ENCODE data around the gene BCL2. TPM values are rescaled to one million over a fixed set of nuclear protein-coding genes. Genes with fewer than 3 reads are reported as not detected.
A peak's percentile ranks its signal among the peaks of the same experiment; 100 is the strongest.

Gene BCL2
- total RNA-seq, 8 experiments from 2014 or later: 0.97 to 29.2 (median 5.8) TPM

DNA sequence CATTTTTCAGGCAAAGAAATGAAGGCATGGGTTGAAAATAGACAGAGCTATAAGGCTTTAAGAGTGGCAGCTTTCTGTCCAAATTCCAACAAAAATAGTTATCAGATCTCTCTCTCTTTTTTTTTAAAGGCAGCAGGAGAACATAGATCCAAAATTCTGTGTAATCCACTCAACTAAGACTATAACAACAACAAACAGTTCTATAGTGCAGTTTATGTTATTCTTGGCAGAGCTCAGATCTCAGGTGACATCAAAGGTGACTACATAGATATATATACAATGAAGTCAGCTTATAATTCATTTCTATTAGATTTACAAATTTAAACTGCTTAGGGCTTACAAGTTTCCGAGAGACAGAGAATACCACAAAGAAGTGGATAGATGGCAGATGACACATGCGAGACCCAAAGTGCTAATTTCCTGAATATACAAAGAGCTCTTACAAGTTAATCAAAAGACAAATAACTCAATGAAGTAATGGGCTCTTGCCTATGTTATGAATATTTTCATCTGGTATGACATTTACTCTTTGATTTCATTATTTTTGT is 223.2 kb downstream of the BCL2 start:
- 14 to 100% (median 86%) methylated on average over 1 to 2 of the region's 2 CpGs; no CpG with 5 or more reads in 1 of the 10 experiments for WGBS, 10 experiments
- Histone ChIP-seq H3K4me1 (replicated peaks in 1 of 2) (peaks cover 0 to 24% of the 10 kb centered on the region in 2 donors), H3K27ac (no peak overlapping the region), H3K4me3 (no peak overlapping the region)
- in situ Hi-C loops (cut with MboI; ENCODE audit: low pct_unique_long_range_greater_than_20kb in 2 of 9, low sequenced_read_pairs in 9 of 9, unreplicated experiment in 9 of 9): no loop called here
- ATAC-seq (replicated peaks in 6 of 8): peak in 1 of 8 experiments; percentile 20

DNA sequence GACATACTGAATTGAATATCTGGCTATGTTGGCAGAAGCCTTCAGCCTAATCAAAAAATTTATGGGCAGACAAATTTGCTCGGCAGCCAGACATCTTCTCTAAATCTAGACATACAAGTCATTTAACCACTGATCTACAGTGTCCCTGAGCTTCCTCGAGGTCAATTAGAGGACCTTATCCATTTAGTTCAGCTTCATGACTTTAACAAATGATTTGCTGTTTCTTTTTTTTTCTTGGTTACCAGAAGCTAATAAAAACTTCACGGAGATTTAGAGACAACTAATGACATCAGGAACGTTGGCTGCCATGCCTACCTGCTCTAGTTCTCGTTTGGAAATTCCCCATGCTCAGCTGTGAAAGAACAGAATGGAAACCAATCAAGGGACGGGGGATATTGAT is 223.8 kb downstream of the BCL2 start:
- ATAC-seq (replicated peaks in 6 of 8): peak in 4 of 8 experiments; percentile 27 to 51 (median 34)
- Histone ChIP-seq H3K4me3 (no peak overlapping the region), H3K4me1 (replicated peaks in 1 of 2) (peaks cover 0 to 24% of the 10 kb centered on the region in 2 donors), H3K27ac (no peak overlapping the region)
- WGBS, 10 experiments: 0 to 78% (median 29%) methylated on average over 2 to 6 of the region's 6 CpGs; no CpG with 5 or more reads in 3 of the 10 experiments
- in situ Hi-C loops (cut with MboI; ENCODE audit: low pct_unique_long_range_greater_than_20kb in 2 of 9, low sequenced_read_pairs in 9 of 9, unreplicated experiment in 9 of 9): no loop called here

DNA sequence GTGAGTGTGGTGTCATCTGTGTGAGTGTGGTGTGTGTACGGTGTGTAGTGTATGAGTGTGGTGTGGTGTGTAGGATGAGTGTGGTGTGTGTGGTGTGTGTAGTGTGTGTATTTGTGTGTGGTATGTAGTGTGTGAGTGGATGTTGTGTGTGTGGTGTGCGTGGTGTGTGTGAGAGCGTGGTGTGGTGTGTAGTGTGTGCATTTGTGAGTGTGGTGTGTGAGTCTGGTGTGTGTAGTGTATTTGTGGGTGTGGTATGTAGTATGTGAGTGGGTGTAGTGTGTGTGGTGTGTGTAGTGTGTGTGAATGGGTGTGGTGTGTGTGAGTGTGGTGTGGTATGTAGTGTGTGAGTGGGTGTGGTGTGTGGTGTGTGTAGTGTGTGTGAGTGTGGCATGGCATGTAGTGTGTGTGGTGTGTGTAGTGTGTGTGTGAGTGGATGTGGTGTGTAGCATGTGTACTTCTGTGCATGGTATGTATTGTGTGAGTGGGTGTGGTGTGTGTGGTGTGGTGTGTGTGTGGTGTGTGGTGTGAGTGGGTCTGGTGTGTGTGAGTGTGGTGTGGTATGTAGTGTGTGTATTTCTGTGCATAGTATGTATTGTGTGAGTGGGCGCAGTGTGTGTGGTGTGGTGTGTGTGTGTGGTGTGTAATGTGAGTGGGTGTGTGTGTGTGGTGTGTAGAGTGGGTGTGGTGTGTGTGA is 227.8 kb downstream of the BCL2 start:
- H3K4me1 ChIP-seq (replicated peaks in 1 of 2): peaks cover 0 to 16% of the 10 kb centered on the region in 2 donors
- no peak overlapping the region for H3K27ac ChIP-seq
- ATAC-seq (replicated peaks in 6 of 8): no peak
- 69 to 100% (median 94%) methylated on average over 1 to 3 of the region's 4 CpGs; no CpG with 5 or more reads in 2 of the 10 experiments for WGBS, 10 experiments
- in situ Hi-C loops (cut with MboI; ENCODE audit: low pct_unique_long_range_greater_than_20kb in 2 of 9, low sequenced_read_pairs in 9 of 9, unreplicated experiment in 9 of 9): no loop called here
- H3K4me3 ChIP-seq: no peak overlapping the region

DNA sequence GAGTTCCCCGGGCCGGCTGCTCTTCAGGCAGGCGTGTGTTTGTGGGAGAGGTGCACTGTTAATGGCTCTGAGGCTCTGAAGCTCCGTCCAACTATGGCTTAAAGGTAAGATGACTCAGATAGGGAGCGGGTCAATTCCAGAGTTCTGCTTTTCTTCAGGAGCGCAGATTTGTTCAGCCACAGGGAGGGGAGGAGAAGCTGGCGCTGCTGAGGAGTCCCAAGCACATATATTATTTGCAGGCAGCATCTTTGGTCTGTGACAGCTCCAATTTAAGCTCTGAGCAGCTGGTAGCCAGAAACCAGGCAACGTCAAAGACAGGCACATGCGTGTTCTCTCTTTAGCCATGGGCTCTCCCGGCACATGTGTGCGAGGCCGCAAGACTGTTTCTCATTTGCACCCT is 229.2 kb downstream of the BCL2 start:
- WGBS, 10 experiments: 40 to 100% (median 61%) methylated on average over 1 to 8 of the region's 12 CpGs; no CpG with 5 or more reads in 3 of the 10 experiments
- peak in 5 of 8 experiments; percentile 48 to 71 (median 67) for ATAC-seq (replicated peaks in 6 of 8)
- in situ Hi-C loops (cut with MboI; ENCODE audit: low pct_unique_long_range_greater_than_20kb in 2 of 9, low sequenced_read_pairs in 9 of 9, unreplicated experiment in 9 of 9): no loop called here
- Histone ChIP-seq H3K27ac (no peak overlapping the region), H3K4me3 (no peak overlapping the region), H3K4me1 (replicated peaks in 1 of 2) (peaks cover 0 to 6% of the 10 kb centered on the region in 2 donors)

DNA sequence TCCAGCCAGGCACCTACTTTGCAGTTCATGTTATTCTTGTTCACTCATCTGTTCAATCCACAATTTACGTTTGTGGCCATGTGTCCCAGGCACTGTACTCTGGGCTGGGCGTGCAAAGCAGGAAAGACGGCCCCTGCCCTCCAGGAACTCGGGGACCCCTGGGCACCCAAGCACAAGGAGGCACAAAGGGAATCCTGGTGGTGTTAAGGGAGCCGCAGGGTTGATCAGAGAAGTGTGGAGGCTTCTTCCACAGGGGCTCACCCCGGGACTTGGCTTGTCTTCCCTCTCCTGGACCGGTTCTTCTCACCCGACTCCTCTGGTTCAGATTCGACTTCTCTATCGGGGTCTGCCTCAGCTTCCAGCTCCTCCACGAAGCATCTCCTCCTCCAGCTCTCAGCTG is 230.5 kb downstream of the BCL2 start:
- no peak overlapping the region for H3K4me3 ChIP-seq
- H3K4me1 ChIP-seq (replicated peaks in 1 of 2): peaks cover 0 to 8% of the 10 kb centered on the region in 2 donors
- H3K27ac ChIP-seq: no peak overlapping the region
- 10 to 70% (median 48%) methylated on average over 1 to 9 of the region's 11 CpGs; no CpG with 5 or more reads in 4 of the 10 experiments for WGBS, 10 experiments
- in situ Hi-C loops (cut with MboI; ENCODE audit: low pct_unique_long_range_greater_than_20kb in 2 of 9, low sequenced_read_pairs in 9 of 9, unreplicated experiment in 9 of 9): no loop called here
- no peak for ATAC-seq (replicated peaks in 6 of 8)

DNA sequence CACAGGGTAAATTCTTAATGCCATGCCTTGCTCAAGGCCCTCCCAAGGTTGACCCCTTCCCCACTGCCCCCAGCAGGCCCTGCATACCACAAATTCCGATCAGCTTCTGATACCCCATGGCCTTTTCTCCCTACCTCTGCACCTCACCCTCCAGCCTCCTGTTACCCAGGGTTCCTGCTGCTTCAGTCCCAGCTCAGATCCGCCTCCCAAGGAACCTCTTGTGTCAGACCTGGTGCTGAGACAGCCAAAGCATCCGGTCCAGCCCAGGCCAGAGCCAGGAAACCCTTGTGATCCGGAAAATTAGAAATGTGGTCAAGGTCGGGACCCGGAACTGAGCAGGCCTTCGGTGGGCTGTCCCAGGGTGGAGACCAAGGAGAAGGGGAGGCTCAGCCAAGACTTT is 231.3 kb downstream of the BCL2 start:
- 60 to 100% (median 85%) methylated on average over 1 to 5 of the region's 7 CpGs; no CpG with 5 or more reads in 5 of the 10 experiments for WGBS, 10 experiments
- ATAC-seq (replicated peaks in 6 of 8): no peak
- no peak overlapping the region for H3K27ac ChIP-seq

DNA sequence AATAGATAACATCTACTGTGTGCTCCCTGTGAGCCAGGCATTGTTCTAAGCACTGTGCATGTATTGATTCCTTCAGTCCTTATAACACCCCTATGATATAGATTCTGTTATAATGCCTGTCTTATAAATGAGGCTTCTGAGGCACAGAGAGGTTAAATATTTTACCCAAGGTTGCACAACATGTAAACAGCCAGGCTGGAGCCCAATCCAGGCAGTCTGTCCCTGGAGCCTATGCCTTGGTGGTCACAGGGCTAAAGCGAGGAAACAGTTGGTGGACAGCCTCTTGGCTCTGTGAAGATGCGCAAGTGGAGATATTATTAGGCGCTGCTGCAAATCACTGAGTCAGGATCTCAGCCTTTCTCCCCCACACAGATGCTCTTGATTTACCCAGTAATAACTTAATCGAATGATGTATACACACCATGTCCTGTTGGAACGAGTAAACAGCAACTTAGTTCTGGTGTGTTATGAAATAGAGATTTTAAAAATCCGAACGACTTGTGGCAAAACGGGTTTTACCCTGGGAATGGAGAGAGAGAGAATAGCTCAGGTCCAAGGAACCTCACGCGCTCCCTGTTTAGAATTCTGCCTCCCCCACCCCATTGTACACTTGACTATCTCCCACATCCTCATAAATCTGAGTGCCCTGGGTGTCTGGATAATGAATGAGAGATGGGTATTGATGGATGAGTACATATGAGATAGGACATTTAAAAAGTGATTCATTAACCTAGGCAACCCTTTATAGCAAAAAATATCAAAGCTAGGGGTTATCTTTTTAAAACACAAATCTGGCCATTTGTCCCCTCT is 231.9 kb downstream of the BCL2 start:
- H3K4me1 ChIP-seq (replicated peaks in 1 of 2): peaks cover 0 to 12% of the 10 kb centered on the region in 2 donors
- 17 to 100% (median 85%) methylated on average over 2 to 9 of the region's 10 CpGs; no CpG with 5 or more reads in 1 of the 10 experiments for WGBS, 10 experiments
- no peak for ATAC-seq (replicated peaks in 6 of 8)
- no peak overlapping the region for H3K4me3 ChIP-seq
- no peak overlapping the region for H3K27ac ChIP-seq
- in situ Hi-C loops (cut with MboI; ENCODE audit: low pct_unique_long_range_greater_than_20kb in 2 of 9, low sequenced_read_pairs in 9 of 9, unreplicated experiment in 9 of 9): no loop called here

More for the DNA sequence above, 231.3 kb downstream of the BCL2 start:
- in situ Hi-C loops (cut with MboI; ENCODE audit: low pct_unique_long_range_greater_than_20kb in 2 of 9, low sequenced_read_pairs in 9 of 9, unreplicated experiment in 9 of 9): no loop called here
- H3K4me1 ChIP-seq (replicated peaks in 1 of 2): peaks cover 0 to 12% of the 10 kb centered on the region in 2 donors
- no peak overlapping the region for H3K4me3 ChIP-seq

DNA sequence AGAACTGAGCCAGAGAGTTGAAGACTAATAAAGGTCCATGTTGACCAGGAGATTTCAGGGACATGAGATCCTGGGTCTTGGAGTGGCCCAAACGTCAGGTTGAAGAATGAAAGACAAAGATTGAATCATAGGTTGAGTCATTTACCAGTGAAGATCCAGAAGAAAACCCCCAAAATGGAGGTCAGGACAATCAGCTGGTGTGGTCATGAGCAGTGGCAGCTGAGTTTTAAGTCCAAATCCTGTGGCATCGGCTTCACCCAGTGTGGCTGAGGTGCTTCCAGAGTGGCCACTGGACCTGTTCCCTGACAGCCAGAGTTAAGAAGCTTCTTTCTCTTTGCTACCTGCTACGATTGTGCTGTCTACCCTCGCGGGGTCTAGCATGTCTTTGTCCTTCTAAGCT is 234.0 kb downstream of the BCL2 start:
- Histone ChIP-seq H3K4me1 (replicated peaks in 1 of 2) (peaks cover 0 to 12% of the 10 kb centered on the region in 2 donors), H3K4me3 (no peak overlapping the region), H3K27ac (no peak overlapping the region)
- in situ Hi-C loops (cut with MboI; ENCODE audit: low pct_unique_long_range_greater_than_20kb in 2 of 9, low sequenced_read_pairs in 9 of 9, unreplicated experiment in 9 of 9): no loop called here
- no peak for ATAC-seq (replicated peaks in 6 of 8)
- 43 to 98% (median 83%) methylated on average over 1 to 5 of the region's 5 CpGs; no CpG with 5 or more reads in 1 of the 10 experiments for WGBS, 10 experiments

DNA sequence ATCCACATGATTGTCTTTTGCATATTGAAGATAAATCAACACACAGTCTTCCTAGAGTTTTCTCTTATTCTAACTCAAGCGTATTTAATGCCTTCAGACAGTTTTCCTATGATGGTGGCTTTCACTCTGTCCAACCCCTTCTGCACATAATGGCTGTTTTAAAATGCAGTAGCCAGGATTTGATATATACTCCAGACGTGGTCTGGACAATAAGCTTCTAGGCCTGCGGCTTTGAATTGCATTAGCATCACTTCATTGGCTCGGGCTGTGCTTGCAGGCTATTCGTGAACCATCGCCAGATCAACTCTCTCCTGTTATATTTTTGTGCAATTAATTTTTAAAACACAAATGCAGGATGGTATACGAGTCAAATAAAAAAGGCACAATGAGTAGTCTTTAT is 235.3 kb downstream of the BCL2 start:
- 40 to 72% (median 62%) methylated on average over 1 to 7 of the region's 7 CpGs; no CpG with 5 or more reads in 2 of the 10 experiments for WGBS, 10 experiments
- H3K4me3 ChIP-seq: no peak overlapping the region
- peak in 4 of 8 experiments; percentile 24 to 78 (median 76) for ATAC-seq (replicated peaks in 6 of 8)
- in situ Hi-C loops (cut with MboI; ENCODE audit: low pct_unique_long_range_greater_than_20kb in 2 of 9, low sequenced_read_pairs in 9 of 9, unreplicated experiment in 9 of 9): no loop called here
- no peak overlapping the region for H3K27ac ChIP-seq
- H3K4me1 ChIP-seq (replicated peaks in 1 of 2): peaks cover 0 to 12% of the 10 kb centered on the region in 2 donors

DNA sequence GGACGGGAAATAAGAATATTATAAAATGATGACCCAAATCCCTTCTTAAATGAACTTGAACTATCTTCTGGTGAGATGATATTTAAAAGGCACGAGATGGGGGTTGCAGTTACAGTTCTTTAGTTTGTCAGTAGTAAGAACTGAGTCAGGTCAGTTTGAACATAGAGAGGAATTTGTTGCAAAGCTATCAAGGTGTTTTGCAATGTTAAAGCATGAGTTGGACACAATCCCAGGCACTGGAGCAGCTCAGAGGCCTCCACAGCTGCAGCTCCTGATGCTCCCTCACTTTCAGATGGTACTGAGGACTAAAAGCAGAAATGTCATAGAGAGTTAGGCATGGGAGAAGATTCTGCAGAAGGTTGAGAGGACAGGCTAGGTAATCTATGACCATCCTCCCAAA is 236.0 kb downstream of the BCL2 start:
- WGBS, 10 experiments: 22 to 100% (median 95%) methylated on average over 1 to 2 of the region's 2 CpGs; no CpG with 5 or more reads in 2 of the 10 experiments
- Histone ChIP-seq H3K27ac (no peak overlapping the region), H3K4me1 (replicated peaks in 1 of 2) (peaks cover 0 to 12% of the 10 kb centered on the region in 2 donors), H3K4me3 (no peak overlapping the region)
- ATAC-seq (replicated peaks in 6 of 8): peak in 2 of 8 experiments; percentile 25 to 36
- in situ Hi-C loops (cut with MboI; ENCODE audit: low pct_unique_long_range_greater_than_20kb in 2 of 9, low sequenced_read_pairs in 9 of 9, unreplicated experiment in 9 of 9): no loop called here

DNA sequence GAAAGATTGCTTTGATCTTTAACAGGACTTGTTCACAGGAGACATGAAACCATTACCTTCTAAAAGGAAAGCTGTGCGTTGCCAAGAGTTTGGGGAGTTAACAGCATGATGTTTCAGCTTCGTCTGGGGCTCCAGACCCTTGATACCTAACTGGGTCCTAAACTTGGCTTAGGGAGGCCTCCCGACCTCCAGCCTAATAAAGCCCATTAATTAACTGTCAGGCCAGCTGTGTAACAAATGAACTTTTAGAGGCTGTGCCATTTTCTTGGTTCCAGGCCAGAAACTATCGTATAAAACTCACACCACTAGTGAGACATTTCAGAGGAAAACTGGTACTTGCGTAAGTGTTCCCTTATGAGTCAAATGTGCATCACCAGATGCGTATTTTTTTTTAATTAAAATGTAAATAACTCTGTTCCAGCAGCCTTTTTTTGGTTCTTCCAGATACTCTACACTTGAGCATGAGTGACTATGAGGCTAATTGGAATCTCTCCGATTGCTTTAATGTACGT is 236.5 kb downstream of the BCL2 start:
- no peak overlapping the region for H3K27ac ChIP-seq
- peaks cover 0 to 12% of the 10 kb centered on the region in 2 donors for H3K4me1 ChIP-seq (replicated peaks in 1 of 2)
- in situ Hi-C loops (cut with MboI; ENCODE audit: low pct_unique_long_range_greater_than_20kb in 2 of 9, low sequenced_read_pairs in 9 of 9, unreplicated experiment in 9 of 9): no loop called here
- ATAC-seq (replicated peaks in 6 of 8): peak in 2 of 8 experiments; percentile 19 to 40
- no peak overlapping the region for H3K4me3 ChIP-seq
- WGBS, 10 experiments: 12 to 100% (median 70%) methylated on average over 1 to 8 of the region's 8 CpGs

DNA sequence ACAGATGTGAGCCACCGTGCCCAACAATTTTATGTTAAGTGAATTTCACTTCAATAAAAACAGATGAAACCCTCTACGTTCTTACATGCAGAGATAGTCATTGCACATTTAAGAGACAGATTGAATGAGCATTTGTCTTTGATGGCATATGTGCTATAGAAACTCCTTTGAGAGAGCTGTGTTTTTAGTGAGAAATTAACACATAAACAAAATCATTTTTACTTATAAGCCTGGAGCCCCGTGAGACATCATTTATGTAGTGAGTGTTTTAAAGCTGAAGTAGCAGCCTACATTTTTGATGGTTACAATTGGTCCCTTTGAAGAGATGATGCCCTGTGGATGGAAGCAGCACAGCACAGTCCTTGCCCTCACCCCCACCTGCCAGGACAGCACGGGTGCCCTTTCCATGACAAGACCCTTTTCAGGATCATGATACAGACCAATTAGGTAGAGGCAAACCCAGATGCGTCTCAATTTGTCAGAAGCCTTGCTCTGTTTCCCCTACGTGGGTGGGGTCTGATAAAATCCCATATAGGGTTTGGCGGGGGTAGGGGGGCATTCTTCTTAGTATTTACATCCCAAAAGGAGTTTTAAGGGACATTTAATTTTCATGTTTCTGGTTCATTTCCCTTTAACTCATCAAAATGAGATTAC is 237.1 kb downstream of the BCL2 start:
- in situ Hi-C loops (cut with MboI; ENCODE audit: low pct_unique_long_range_greater_than_20kb in 2 of 9, low sequenced_read_pairs in 9 of 9, unreplicated experiment in 9 of 9): no loop called here
- WGBS, 10 experiments: 38 to 100% (median 76%) methylated on average over 1 to 4 of the region's 7 CpGs; no CpG with 5 or more reads in 1 of the 10 experiments
- H3K27ac ChIP-seq: no peak overlapping the region
- H3K4me3 ChIP-seq: no peak overlapping the region
- no peak for ATAC-seq (replicated peaks in 6 of 8)
- peaks cover 0 to 12% of the 10 kb centered on the region in 2 donors for H3K4me1 ChIP-seq (replicated peaks in 1 of 2)
